ENCODE results near the gene SKA3. TPM values are rescaled to one million over a fixed set of nuclear protein-coding genes. Genes with fewer than 3 reads are reported as not detected.
"Not testable (repeated sequence)": the region's sequence is repeated elsewhere in the genome, so short reads cannot be mapped to it uniquely, and the experiment has no call there.

The SKA3 gene
- total RNA-seq, 1 donor, result 24.0 TPM

- no peak overlapping the region for H3K4me3 ChIP-seq (ENCODE audit: low read depth, low read length)
- DNase-seq (ENCODE audit: low read depth), result no peak
- TF ChIP-seq CTCF (IDR thresholded peaks at IDR 0.05; ENCODE audit: insufficient read depth, low read length), result no peak
Observed at GRCh38 chr13:21212138-21212775, 35.9 kb upstream of the SKA3 start.

- no peak overlapping the region for H3K4me3 ChIP-seq (ENCODE audit: low read depth, low read length)
- no peak for DNase-seq (ENCODE audit: low read depth)
Observed at GRCh38 chr13:21208652-21209154, 32.4 kb upstream of the SKA3 start.

GRCh38 chr13:21202767-21203531 is 26.6 kb upstream of the SKA3 start:
- no peak for DNase-seq (ENCODE audit: low read depth)
- no peak for TF ChIP-seq CTCF (IDR thresholded peaks at IDR 0.05; ENCODE audit: insufficient read depth, low read length)
- no peak overlapping the region for H3K4me3 ChIP-seq (ENCODE audit: low read depth, low read length)

More at GRCh38 chr13:21208652-21209154, 32.4 kb upstream of the SKA3 start:
- TF ChIP-seq CTCF (IDR thresholded peaks at IDR 0.05; ENCODE audit: insufficient read depth, low read length), result no peak

GRCh38 chr13:21201456-21202190 is 25.3 kb upstream of the SKA3 start:
- not testable (repeated sequence) for DNase-seq (ENCODE audit: low read depth); H3K4me3 ChIP-seq (ENCODE audit: low read depth, low read length)

- DNase-seq (ENCODE audit: low read depth); H3K4me3 ChIP-seq (ENCODE audit: low read depth, low read length): not testable (repeated sequence)
Observed at GRCh38 chr13:21198391-21198790, 22.0 kb upstream of the SKA3 start.

GRCh38 chr13:21197606-21198225 is 21.4 kb upstream of the SKA3 start:
- not testable (repeated sequence) for H3K4me3 ChIP-seq (ENCODE audit: low read depth, low read length)

GRCh38 chr13:21194756-21195155 is 18.4 kb upstream of the SKA3 start:
- not testable (repeated sequence) for H3K4me3 ChIP-seq (ENCODE audit: low read depth, low read length)
- DNase-seq (ENCODE audit: low read depth), result peak; percentile 6

More at GRCh38 chr13:21197606-21198225, 21.4 kb upstream of the SKA3 start:
- DNase-seq (ENCODE audit: low read depth), result not testable (repeated sequence)

GRCh38 chr13:21186410-21186809 is 10.1 kb upstream of the SKA3 start:
- not testable (repeated sequence) for DNase-seq (ENCODE audit: low read depth); H3K4me3 ChIP-seq (ENCODE audit: low read depth, low read length)

- no peak overlapping the region for H3K4me3 ChIP-seq (ENCODE audit: low read depth, low read length)
- DNase-seq (ENCODE audit: low read depth), result no peak
- TF ChIP-seq CTCF (IDR thresholded peaks at IDR 0.05; ENCODE audit: insufficient read depth, low read length), result no peak
Observed at GRCh38 chr13:21181671-21182070, 5.3 kb upstream of the SKA3 start.
